ENCODE measurements around the gene TMPRSS11A.

- TF ChIP-seq POLR2AphosphoS5 (IDR thresholded peaks at IDR 0.05; ENCODE audit: low read depth, low read length) (no peak), REST (IDR thresholded peaks at IDR 0.05; ENCODE audit: insufficient read depth in 1 of 2, low read depth in 2 of 2, low read length in 1 of 2) (no peak)
- TF ChIP-seq, protein P1, sequence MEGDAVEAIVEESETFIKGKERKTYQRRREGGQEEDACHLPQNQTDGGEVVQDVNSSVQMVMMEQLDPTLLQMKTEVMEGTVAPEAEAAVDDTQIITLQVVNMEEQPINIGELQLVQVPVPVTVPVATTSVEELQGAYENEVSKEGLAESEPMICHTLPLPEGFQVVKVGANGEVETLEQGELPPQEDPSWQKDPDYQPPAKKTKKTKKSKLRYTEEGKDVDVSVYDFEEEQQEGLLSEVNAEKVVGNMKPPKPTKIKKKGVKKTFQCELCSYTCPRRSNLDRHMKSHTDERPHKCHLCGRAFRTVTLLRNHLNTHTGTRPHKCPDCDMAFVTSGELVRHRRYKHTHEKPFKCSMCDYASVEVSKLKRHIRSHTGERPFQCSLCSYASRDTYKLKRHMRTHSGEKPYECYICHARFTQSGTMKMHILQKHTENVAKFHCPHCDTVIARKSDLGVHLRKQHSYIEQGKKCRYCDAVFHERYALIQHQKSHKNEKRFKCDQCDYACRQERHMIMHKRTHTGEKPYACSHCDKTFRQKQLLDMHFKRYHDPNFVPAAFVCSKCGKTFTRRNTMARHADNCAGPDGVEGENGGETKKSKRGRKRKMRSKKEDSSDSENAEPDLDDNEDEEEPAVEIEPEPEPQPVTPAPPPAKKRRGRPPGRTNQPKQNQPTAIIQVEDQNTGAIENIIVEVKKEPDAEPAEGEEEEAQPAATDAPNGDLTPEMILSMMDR (IDR thresholded peaks at IDR 0.05) = no peak
Observed at GRCh38 chr4:67939195-67939594, 24.1 kb downstream of the TMPRSS11A start.
